ENCODE measurements around the gene ATXN1. TPM values are rescaled to one million over a fixed set of nuclear protein-coding genes. Genes with fewer than 3 reads are reported as not detected.

The ATXN1 gene
- total RNA-seq, 1 experiment from 2014 or later, result 25.6 TPM

DNA sequence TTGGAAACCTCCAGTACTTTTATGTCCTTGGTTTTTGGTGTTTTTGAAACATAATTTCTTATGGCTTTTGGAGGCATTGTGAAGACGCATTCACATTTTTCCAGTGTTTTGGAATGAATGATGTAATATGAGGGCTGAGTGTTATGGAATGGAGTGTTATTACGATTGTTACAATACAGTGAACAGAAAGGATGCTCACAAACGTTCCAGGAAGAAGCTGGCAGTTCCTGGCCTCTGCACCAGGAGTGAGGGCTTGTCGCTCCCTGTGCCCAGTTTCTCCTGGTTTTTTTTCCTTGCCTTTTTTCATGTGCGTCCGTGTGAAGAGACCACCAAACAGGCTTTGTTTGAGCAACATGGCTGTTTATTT is 502.6 kb downstream of the ATXN1 start:
- DNase-seq (ENCODE audit: low spot score), result no peak
- POLR2A ChIA-PET (ENCODE audit: low non-redundant PET), result no interaction called here
- H3K9me3 ChIP-seq (ENCODE audit: low read depth, low read length, poor library complexity, severe bottlenecking), result no peaks in the 10 kb centered on the region

DNA sequence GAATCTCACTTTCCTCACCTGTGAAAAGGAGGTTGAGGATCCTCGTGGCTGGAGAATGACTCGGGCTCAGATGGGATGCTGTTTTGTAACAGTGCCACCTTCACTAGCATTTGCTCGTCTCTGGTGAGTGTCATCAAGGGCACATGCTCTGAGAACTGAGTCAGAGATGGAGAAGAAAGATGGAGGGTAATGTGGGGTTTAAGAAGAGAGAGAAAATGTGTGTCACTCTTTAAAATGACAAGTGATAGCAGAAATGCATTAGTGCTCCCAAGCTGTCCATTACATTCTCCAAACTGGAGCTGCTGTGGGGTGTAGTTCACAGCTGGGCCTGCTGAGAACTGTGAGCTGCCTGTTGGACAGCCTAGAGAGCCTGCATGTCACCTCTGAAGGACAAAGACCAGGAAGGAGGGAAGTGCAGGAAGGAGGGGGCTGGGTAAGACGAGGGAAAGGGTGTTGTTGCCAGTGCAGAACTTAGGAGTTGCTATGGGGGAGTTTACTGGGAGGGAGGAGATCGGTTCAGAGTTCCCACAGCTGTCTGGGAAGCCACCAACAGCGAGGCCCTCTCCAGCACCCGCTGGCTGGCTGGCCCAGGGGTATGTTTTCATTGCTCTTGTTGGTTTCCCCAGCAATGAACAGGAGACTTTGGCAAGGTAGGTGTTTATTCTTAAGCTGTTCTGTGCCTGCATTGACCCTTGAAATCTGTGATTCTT is 503.1 kb downstream of the ATXN1 start:
- no TSS peak for BruUV-seq (replicated peaks)
- Histone ChIP-seq H3K27ac (ENCODE audit: low read depth, low read length, poor library complexity, severe bottlenecking) (no peak overlapping the region), H3K4me3 (ENCODE audit: low read depth, low read length, poor library complexity, severe bottlenecking) (no peak overlapping the region), H3K27me3 (replicated peaks; ENCODE audit: insufficient read depth, low read depth, low read length, poor library complexity) (no peaks in the 10 kb centered on the region), H3K4me1 (ENCODE audit: insufficient read depth, low read length, poor library complexity, severe bottlenecking) (no peaks in the 10 kb centered on the region), H3K9me3 (ENCODE audit: low read depth, low read length, poor library complexity, severe bottlenecking) (no peaks in the 10 kb centered on the region), H3K36me3 (ENCODE audit: insufficient read depth, low read length, poor library complexity, severe bottlenecking) (no peaks in the 10 kb centered on the region)
- TF ChIP-seq, protein P1, sequence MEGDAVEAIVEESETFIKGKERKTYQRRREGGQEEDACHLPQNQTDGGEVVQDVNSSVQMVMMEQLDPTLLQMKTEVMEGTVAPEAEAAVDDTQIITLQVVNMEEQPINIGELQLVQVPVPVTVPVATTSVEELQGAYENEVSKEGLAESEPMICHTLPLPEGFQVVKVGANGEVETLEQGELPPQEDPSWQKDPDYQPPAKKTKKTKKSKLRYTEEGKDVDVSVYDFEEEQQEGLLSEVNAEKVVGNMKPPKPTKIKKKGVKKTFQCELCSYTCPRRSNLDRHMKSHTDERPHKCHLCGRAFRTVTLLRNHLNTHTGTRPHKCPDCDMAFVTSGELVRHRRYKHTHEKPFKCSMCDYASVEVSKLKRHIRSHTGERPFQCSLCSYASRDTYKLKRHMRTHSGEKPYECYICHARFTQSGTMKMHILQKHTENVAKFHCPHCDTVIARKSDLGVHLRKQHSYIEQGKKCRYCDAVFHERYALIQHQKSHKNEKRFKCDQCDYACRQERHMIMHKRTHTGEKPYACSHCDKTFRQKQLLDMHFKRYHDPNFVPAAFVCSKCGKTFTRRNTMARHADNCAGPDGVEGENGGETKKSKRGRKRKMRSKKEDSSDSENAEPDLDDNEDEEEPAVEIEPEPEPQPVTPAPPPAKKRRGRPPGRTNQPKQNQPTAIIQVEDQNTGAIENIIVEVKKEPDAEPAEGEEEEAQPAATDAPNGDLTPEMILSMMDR (conservative IDR thresholded peaks at IDR 0.05; ENCODE audit: low read depth, low read length), result no peak
- no peak for TF ChIP-seq EZH2 (IDR thresholded peaks at IDR 0.05; ENCODE audit: borderline replicate concordance, low read depth, low read length, poor library complexity, severe bottlenecking)
- intact Hi-C loops (cut with micrococcal nuclease; ENCODE audit: unreplicated experiment), result no loop called here
- no peak for DNase-seq (ENCODE audit: low spot score)
- CTCF ChIA-PET, result no interaction called here
- POLR2A ChIA-PET (ENCODE audit: low non-redundant PET), result no interaction called here

More for the DNA sequence above, 502.6 kb downstream of the ATXN1 start:
- Histone ChIP-seq H3K4me1 (ENCODE audit: insufficient read depth, low read length, poor library complexity, severe bottlenecking) (no peaks in the 10 kb centered on the region), H3K4me3 (ENCODE audit: low read depth, low read length, poor library complexity, severe bottlenecking) (no peak overlapping the region), H3K27me3 (replicated peaks; ENCODE audit: insufficient read depth, low read depth, low read length, poor library complexity) (no peaks in the 10 kb centered on the region), H3K36me3 (ENCODE audit: insufficient read depth, low read length, poor library complexity, severe bottlenecking) (no peaks in the 10 kb centered on the region), H3K27ac (ENCODE audit: low read depth, low read length, poor library complexity, severe bottlenecking) (no peak overlapping the region)
- intact Hi-C loops (cut with micrococcal nuclease; ENCODE audit: unreplicated experiment), result no loop called here
- CTCF ChIA-PET, result no interaction called here
- TF ChIP-seq EZH2 (IDR thresholded peaks at IDR 0.05; ENCODE audit: borderline replicate concordance, low read depth, low read length, poor library complexity, severe bottlenecking), result no peak
- TF ChIP-seq, protein P1 (conservative IDR thresholded peaks at IDR 0.05; ENCODE audit: low read depth, low read length), result no peak
- BruUV-seq (replicated peaks), result no TSS peak

DNA sequence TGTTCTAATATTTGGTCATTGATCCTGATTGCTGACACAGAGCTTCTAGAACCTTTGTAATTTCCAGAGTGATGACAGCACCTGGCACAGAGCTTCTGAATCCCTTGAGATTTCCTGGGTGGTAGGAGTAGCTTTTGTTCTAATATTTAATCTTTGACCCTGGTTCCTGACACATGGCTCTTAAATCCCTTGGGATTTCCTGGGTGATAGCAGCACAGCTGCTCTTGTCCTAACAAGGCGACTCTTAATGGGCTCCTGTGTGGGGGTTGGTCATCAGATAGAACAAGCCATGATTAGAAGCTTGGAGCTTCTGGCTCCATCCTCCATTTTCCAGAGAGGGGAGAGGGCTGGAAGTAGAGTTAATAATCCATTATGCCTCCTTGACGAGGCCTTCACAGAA is 504.5 kb downstream of the ATXN1 start:
- Histone ChIP-seq H3K4me3 (ENCODE audit: low read depth, low read length, poor library complexity, severe bottlenecking) (no peak overlapping the region), H3K4me1 (ENCODE audit: insufficient read depth, low read length, poor library complexity, severe bottlenecking) (no peaks in the 10 kb centered on the region), H3K27me3 (replicated peaks; ENCODE audit: insufficient read depth, low read depth, low read length, poor library complexity) (no peaks in the 10 kb centered on the region), H3K9me3 (ENCODE audit: low read depth, low read length, poor library complexity, severe bottlenecking) (no peaks in the 10 kb centered on the region), H3K36me3 (ENCODE audit: insufficient read depth, low read length, poor library complexity, severe bottlenecking) (no peaks in the 10 kb centered on the region), H3K27ac (ENCODE audit: low read depth, low read length, poor library complexity, severe bottlenecking) (no peak overlapping the region)
- no peak for DNase-seq (ENCODE audit: low spot score)
- no TSS peak for BruUV-seq (replicated peaks)
- intact Hi-C loops (cut with micrococcal nuclease; ENCODE audit: unreplicated experiment), result no loop called here
- no peak for TF ChIP-seq EZH2 (IDR thresholded peaks at IDR 0.05; ENCODE audit: borderline replicate concordance, low read depth, low read length, poor library complexity, severe bottlenecking)
- TF ChIP-seq, protein P1 (conservative IDR thresholded peaks at IDR 0.05; ENCODE audit: low read depth, low read length), result no peak
- POLR2A ChIA-PET (ENCODE audit: low non-redundant PET), result no interaction called here
- CTCF ChIA-PET, result no interaction called here
